Fibroblast of the aortic adventitia (primary cell): ENCODE measurements around the gene DUOXA1. TPM values are rescaled to one million over a fixed set of nuclear protein-coding genes. Genes with fewer than 3 reads are reported as not detected.

Source experiments
- DNase-seq: peaks from one replicate; pipeline ENCODE4 v3.0.0-alpha.2; 2010; ENCODE audit warnings: low read depth
- H3K4me3 ChIP-seq: 2 replicates; pipeline ENCODE4 v1.5.1; 2011; ENCODE audit warnings: low read depth, mild to moderate bottlenecking, control low read depth, low read length, moderate library complexity
- total RNA-seq: library from RNA; depleted of rRNA; stranded (reverse); fragments of >200 nt; gene quantifications from 2 replicates; pipeline ENCODE4 v1.2.3, GENCODE V29; 2012; ENCODE audit warnings: low replicate concordance
- TF ChIP-seq, protein P1 (sequence below): IDR thresholded peaks from 2 replicates; pipeline ENCODE4 v1.5.1; 2011; ENCODE audit warnings: mild to moderate bottlenecking, low read length, control low read depth, inconsistent platforms; ENCODE audit not compliant: insufficient read depth

DUOXA1 gene
- total RNA-seq, 1 donor = 0.36 TPM

DNA sequence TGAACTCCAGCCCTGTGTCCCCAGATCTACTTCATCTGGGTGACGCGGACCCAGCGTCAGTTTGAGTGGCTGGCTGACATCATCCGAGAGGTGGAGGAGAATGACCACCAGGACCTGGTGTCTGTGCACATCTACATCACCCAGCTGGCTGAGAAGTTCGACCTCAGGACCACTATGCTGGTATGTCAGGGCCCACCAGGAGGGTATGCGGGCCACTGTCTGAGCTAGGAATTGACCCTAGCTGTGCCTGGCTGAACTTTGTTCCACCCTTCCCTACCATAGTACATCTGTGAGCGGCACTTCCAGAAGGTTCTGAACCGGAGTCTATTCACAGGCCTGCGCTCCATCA lies 33.8 kb upstream of the DUOXA1 start:
- H3K4me3 ChIP-seq = no peak overlapping the region
- TF ChIP-seq, protein P1, sequence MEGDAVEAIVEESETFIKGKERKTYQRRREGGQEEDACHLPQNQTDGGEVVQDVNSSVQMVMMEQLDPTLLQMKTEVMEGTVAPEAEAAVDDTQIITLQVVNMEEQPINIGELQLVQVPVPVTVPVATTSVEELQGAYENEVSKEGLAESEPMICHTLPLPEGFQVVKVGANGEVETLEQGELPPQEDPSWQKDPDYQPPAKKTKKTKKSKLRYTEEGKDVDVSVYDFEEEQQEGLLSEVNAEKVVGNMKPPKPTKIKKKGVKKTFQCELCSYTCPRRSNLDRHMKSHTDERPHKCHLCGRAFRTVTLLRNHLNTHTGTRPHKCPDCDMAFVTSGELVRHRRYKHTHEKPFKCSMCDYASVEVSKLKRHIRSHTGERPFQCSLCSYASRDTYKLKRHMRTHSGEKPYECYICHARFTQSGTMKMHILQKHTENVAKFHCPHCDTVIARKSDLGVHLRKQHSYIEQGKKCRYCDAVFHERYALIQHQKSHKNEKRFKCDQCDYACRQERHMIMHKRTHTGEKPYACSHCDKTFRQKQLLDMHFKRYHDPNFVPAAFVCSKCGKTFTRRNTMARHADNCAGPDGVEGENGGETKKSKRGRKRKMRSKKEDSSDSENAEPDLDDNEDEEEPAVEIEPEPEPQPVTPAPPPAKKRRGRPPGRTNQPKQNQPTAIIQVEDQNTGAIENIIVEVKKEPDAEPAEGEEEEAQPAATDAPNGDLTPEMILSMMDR = no peak
- DNase-seq = no peak

DNA sequence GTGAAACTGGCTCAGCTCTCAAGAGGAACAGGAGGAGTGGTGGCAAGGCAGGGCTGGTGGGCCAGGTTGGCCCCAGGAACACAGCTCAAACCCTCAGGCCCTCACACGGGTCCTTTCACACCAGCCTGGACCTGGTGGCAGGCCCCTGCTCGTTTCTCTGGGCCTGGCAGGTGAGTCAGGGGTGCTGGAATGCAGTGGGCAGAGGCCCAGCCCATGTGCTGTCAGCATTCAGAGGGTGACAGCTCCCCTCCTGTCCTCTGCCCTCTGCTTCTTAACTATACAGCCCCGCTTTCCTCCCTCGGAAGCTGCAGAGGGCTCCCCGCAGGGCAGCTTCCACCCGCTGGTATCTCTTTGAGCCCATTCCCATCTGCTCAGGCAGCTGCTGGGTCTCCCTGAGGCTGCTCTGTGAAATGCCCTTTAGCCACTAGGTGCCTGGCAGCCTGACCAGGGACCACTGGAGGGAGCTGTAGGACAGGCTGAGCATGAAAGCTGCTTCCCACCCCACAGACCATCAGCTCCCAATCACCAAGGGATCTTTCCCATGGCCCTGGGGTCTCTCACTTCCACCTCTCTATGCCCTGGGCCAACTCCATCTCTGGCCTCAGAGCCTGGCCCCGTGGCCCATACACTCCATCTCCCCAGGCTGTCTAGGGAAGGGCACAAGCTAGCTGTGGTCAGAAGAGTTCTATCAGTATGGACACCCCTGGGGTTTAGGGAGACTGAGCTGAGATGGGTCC lies 33.3 kb upstream of the DUOXA1 start:
- H3K4me3 ChIP-seq = no peak overlapping the region
- TF ChIP-seq, protein P1 = peak; percentile 96
- DNase-seq = peak; percentile 84

DNA sequence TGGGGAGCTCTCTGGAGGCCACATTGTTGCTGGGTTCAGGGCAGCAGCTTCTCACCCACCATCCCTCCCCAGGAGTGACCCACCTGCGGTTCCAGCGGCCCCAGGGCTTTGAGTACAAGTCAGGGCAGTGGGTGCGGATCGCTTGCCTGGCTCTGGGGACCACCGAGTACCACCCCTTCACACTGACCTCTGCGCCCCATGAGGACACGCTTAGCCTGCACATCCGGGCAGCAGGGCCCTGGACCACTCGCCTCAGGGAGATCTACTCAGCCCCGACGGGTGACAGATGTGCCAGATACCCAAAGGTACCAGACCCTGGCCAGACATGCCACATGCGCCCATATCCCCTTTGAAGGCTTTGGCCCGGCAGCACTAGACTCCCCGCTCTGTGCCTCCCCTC lies 32.0 kb upstream of the DUOXA1 start:
- no peak for DNase-seq
- TF ChIP-seq, protein P1 = no peak

DNA sequence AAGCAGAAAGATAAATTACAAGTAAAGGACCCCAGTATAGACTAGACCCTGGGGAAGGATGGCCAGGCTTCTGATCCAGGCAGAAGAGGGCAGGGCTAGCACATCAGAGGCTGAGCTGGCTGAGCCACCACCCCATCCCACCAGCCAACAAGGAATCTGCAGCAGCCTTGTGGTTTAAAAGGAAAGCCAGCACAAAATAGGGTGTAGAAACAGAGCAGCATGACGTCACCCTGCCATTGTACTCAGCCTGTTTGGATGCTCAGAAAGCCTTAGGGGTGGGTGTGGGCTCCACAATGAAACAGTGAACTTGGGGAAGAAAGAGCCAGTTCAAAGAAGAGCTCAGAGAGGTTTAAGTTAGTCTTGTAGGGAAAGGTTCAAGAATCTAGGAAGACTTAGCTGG lies 28.3 kb upstream of the DUOXA1 start:
- TF ChIP-seq, protein P1 = no peak
- H3K4me3 ChIP-seq = no peak overlapping the region
- peak; percentile 94 for DNase-seq

More for the DNA sequence above, 32.0 kb upstream of the DUOXA1 start:
- H3K4me3 ChIP-seq = no peak overlapping the region

DNA sequence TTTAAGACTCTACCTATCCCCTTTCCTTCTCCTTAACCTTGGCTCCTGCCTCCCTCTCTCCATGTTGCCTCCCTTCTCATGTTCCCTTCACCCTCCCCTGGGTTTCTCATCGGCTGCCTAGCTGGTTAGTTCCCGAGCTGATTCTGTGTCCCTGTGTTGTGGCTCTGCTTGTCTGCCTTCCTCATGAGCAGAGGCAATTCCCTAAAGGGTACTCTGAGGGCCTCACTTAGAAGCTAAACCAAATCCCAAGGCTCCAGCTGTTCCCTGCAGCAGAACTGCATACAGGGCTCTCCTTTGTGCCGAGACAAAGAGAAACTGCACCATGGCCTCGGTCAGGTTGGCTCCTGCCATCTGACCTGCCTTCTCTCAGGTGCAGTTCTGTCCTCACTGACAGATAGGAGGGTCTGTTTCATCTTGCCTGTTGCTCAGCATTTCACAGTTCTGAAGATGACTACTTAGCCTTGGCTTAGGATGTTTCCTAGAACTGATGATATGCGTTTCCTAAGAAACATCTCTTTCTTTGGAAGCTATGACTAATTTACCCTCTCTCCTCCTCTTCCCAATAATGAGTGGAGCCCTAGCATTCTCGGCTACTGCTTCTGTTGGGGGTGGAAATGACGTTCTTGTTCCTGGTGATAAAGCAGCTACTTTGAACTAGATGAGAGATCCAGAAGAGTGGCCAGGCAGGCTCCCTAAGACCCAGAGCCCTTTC lies 27.2 kb upstream of the DUOXA1 start:
- no peak overlapping the region for H3K4me3 ChIP-seq
- TF ChIP-seq, protein P1 = no peak
- peak; percentile 77 for DNase-seq

DNA sequence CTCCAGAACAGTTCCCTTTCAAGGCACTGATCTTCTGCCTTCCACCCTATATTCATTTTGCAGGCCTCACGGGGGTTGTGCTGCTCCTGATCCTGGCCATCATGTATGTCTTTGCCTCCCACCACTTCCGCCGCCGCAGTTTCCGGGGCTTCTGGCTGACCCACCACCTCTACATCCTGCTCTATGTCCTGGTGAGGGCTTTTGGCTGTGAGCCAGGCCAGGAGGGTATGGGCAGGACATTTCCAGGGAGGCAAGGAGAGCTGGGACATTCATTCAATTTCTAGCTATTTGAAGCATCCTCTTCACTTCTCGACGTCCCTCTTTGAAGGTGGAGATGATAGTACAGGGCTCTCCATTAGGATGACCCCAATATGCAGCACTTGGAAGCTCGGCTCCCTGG lies 26.1 kb upstream of the DUOXA1 start:
- no peak overlapping the region for H3K4me3 ChIP-seq
- TF ChIP-seq, protein P1 = no peak
- DNase-seq = no peak
